ENCODE data around the gene PIK3C2G.
"Not testable (repeated sequence)": the region's sequence is repeated elsewhere in the genome, so short reads cannot be mapped to it uniquely, and the experiment has no call there.

PIK3C2G gene

DNA sequence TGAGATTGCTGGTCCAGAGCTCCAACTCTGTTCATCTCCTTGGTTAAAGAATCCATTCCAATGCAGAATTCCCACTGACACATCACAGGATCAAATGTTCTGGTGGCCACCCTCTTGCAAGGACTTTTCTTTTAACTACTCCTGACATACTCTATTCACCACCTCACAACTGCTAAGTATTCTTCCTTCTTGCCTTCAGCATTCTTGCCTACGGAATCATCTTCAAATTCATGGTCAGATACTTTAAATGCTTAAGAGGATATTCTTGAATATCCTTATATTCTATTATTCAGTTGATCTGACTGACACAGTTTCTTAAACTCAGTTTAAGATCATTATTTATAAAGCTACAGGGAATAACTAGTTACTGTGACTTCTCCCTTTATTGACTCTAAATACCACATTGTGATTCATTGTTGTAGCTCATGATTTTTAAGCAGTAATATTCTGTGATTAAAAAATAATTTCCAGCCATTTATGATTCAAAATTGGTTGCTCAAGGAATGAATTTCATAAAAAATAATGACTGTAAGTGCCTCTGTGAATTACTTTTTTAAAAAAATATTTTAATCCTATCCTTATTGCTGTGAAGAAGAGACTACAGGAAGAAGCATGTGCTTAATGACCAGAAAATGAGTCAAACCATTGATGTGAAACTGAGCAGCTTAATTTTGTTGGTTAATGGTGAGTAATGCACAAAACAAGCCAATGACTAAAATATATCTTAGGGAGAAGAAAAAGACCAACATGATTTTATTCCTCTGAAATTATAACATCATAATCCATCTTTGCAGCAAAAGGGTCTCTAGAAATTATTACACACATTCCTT, 207.1 kb downstream of the PIK3C2G start:
- DNase-seq (ENCODE audit: low spot score) = no peak

DNA sequence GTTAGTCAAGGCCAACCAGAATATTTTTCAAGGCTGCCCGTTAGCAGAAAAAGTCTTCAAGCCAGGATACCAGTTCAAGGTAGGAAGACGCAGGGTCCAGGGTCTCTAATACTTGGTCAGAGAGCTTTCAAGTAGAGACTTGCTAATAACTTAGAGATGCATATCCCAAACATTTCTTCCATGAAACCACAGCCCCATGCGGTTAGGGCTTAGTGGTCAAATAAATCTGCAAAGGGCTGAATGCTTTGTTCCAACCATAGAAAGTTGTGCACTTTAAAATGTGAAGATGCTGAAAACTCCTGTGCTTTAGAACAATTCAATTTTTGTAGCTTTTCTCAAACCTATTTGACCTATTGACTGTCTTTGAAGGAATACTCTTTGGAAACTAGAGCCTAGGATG, 208.9 kb downstream of the PIK3C2G start:
- DNase-seq (ENCODE audit: low spot score) = no peak

DNA sequence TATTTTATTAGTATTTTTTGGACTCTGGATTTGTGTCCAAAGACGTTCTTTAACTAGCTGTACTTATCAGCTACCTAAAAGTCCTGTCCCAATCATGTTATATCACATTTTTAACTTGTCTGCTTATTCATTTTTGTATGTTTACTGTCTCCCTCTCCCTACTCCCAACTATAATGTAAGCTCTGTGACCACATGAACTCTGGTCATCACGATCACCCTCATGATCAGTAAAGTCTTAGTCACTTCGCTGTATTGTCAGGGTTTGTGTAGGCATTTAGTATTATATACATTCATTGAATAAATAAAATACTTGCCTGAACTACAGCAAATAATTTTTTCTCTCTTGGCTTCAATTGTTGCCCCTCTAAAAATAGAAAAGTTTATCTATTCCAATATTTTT, 211.0 kb downstream of the PIK3C2G start:
- DNase-seq (ENCODE audit: low spot score) = no peak

DNA sequence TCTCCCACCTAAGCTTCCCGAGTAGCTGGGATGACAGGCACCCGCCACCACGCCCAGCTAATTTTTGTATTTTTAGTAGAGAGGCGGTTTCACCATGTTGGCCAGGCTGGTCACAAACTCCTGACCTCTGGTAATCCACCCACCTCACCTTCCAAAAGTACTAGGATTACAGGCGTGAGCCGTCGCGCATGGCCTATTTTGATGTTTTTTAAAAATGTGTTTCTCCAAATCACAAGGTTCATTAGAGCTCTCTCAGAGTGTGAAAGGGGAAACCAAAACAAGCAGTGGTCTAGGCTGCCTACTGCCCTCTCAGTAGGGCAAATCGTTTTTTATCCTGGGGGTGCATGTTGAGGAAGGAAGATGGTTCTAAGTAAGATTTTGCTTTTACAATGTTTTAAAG, 211.5 kb downstream of the PIK3C2G start:
- DNase-seq (ENCODE audit: low spot score) = no peak

DNA sequence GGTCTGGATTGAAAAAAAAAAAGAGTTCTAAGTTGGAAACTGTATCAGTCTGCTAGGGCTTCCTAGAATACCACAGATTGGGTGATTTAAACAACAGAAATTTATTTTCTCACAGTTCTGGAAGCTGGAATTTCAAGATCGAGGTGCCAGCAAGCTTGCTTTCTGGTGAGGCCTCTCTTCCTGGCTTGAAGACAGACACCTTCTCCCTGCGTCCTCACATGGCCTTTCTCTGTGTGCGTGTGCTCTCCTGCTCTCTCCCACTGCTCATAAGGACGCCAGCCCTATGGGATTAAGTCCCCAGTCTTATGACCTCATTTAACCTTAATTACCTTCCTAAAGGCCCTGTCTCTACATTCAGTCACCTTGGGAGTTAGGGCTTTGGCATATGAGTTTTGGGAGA, 215.5 kb downstream of the PIK3C2G start:
- DNase-seq (ENCODE audit: low spot score) = no peak

DNA sequence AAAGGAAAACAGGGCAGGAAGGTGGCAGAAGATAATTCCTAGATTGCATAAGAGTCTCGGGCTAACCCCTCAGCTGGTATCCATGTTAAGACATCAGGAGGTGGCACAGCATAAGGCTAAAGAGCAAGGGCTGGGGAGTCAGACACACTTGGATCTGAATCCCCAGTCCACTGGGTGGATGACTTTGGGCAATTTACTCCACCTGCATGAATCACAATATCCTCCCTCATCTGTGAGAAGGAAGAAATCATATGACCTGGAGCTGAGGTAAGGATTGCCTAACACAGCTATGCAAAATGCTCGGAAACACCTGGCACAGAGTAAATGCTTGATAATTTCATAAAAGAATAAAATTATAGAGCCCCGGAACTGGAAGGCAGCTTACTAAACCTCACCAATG, 217.9 kb downstream of the PIK3C2G start:
- DNase-seq (ENCODE audit: low spot score) = no peak

DNA sequence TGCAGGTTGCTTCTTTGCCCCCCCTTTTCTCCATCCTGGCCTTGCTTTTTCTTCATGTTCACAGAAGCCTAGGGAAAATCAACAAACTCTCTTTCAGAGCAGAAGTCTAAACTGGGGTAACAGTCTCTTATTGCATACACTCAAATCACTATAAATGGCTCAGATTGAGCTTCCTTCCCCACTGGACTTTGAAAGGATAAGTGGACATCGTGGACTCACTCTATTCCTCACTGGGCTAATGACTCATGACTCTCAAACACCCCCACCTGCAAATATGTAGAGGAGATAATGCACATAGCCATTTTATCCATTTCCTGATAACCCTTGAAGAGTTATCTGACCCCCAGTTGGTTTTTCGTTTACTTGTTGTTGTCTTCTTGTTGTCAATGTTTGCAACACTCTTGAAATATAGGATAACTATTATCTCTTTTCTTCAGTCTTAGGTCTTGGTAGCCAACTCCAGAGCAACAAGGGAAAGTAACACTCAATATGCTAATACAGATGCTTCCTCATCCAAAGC, 221.3 kb downstream of the PIK3C2G start:
- no peak for DNase-seq (ENCODE audit: low spot score)

DNA sequence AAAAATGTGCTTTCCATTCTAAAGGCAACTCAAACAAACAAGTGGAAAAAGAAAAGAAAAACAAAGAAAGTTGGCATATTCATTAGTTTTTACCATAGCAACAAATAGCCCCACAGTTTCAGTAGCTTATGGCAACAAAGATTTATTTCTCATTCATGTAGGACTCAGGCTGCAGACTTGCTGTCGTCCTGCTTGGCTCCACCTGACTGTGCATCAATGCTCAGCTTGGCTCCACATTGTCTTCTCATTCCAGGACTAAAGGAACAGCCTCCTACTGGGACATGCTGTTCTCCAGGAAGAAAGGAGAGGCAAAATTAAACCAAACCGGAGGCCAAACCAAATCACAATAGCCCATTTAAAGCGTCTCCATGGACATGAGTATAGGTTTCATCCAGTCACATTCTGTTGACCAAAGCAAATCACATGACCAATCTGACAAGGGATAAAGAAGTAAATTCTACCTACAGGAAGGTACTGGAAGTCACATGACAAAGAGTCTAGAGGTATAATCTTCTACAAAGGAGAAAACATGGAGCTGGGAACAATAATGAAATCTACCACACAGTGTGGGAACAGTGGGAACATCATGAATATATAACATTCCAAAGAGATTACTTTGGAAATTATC, 222.5 kb downstream of the PIK3C2G start:
- no peak for DNase-seq (ENCODE audit: low spot score)

DNA sequence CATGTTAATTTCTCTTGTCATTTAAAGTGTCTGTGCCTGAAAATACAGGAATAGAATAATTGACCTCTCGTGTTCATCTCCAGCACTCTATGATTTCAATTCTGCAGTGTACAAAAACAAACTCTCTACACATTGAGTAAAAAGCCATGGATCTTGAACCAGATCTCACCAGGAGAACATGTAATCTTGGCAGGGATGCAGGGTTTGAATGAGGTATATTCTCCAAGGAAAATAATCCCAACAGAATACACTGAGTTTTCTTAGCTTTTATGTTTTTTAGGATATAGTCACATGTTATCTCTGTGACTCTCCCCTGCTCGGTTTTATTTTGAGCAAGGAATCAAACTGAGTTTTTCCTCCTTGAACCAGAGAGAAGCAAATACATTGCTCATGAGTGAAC, 224.7 kb downstream of the PIK3C2G start:
- no peak for DNase-seq (ENCODE audit: low spot score)

DNA sequence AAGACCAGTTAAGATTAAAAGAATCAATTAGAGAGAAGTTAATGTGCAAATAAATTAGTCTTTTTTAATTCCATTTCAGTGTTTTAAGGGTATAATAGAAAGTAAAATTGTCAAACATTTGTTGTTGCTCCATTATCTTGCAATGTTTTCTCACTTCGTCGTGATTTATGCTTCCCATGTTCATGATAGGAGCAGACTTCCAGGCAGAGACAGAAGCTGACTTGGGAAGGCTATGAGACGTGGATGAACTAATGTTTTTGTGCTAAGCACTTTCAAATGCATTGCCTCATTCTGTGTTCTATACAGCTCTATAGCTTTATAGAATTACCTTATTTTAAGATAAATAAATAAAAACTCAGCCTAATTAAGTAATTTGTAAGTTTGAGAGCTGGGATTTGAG, 226.2 kb downstream of the PIK3C2G start:
- no peak for DNase-seq (ENCODE audit: low spot score)

DNA sequence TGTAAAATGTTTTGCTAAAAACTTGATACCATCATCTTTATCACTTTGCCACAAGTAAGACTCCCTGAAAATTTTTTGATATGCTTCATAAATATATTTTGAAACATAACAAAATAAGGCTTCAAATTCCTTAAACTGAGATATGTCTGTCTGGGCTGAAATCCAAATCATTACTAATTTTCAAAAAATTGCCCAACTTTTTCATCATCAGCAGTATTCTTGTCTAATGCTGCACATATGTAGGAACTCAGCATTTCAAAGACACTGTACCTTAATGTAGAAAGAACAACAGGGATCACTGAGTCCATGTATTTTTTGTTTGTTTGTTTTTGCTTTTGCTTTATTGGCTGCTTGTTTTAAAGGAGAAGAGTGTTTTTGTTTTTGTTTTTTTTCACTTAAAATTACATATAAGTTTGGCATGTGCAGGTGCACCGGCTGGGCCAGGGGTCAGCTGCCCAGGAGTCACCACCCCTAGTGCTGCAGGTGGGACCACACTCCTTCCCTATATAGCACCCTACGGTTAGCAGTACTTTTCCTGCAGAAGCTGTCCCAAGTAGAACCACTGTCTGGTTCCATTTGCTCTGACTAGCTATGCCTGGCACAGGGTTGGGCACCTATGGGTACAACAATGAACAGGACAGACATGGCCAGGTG, 231.2 kb downstream of the PIK3C2G start:
- DNase-seq (ENCODE audit: low spot score) = no peak

DNA sequence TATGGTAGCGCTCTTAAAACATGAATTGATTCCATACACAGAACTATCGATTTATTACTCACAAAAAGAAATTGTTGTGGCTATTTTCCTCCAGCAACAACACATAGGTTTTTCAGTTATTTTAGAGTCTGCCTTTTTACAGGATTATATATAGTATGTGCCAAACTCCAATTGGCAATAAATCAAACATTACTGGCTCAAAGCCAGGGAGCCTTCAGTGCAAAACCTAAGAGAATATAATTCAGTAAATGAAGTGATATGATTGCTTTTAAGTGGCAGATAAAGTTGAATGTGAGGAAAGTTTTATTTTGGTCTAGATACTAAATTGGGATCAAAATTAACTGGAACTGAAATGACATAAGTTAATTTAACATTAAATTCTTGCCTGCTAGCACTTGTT, 234.8 kb downstream of the PIK3C2G start:
- no peak for DNase-seq (ENCODE audit: low spot score)

DNA sequence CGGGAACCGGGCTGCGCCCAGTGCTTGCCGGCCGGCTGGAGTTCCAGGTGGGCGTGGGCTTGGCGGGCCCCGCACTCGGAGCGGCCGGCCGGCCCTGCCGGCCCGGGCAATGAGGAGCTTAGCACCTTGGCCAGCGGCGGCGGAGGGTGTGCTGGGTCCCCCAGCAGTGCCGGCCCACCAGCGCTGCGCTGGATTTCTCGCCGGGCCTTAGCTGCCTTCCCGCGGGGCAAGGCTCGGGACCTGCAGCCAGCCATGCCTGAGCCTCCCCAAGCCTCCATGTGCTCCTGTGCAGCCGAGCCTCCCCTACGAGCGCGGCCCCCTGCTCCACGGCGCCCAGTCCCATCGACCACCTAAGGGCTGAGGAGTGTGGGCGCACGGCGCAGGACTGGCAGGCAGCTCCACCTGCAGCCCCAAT, 238.8 kb downstream of the PIK3C2G start:
- not testable (repeated sequence) for DNase-seq (ENCODE audit: low spot score)

DNA sequence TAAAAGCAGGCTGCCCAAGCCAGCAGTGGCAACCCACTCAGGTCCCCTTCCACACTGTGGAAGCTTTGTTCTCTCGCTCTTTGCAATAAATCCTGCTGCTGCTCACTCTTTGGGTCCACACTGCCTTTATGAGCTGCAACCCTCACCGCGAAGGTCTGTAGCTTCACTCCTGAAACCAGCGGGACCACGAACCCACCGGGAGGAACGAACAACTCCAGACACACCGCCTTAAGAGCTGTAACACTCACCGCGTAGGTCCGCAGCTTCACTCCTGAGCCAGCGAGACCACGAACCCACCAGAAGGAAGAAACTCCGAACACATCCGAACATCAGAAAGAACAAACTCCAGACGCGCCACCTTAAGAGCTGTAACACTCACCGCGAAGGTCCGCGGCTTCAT, 239.4 kb downstream of the PIK3C2G start:
- not testable (repeated sequence) for DNase-seq (ENCODE audit: low spot score)

DNA sequence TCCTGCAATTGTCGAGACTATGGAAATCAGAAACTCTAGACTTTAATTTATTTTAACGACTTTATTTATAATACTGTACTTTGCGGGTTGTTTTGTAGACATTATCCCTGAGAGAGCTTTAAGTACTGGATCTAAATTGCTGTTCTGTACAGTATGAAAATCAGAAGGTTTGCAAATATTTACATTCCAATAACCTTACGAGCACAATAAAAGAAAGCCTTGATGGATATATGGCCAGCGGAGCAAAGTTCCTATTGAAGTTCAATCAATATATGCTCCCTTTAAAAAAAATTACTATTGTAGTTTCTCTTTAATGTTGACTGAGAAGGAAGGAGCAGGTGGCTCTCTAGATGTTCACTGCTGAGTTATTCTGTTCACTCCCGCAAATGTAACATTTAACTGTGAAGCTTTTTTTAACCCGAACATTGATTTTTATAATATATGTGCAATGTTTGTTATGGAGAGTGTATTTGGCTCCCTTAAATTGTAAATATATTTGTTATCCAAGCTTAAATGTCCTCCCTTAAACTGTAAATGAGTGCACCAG, 241.2 kb downstream of the PIK3C2G start:
- DNase-seq (ENCODE audit: low spot score) = no peak

DNA sequence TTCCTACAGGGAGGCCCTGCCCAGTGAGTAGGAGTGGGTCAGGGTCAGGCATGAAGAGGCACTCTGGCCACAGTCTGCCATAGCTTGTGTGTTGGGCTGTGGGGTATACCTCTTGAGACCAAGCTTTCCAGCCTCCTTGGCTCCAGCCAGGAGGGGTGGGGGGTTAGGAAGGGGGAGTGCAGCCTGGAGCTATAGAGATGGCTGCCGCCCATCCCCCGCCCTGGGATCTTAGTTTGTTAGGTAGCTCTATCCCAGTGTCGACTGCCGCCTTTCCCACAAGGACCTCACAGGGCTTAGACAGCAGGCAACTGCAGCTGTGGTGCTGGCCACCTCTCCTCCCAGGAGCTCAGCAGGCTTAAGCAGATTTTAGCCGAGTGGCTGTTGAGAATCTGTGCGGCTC, 260.1 kb downstream of the PIK3C2G start:
- DNase-seq (ENCODE audit: low spot score) = no peak

DNA sequence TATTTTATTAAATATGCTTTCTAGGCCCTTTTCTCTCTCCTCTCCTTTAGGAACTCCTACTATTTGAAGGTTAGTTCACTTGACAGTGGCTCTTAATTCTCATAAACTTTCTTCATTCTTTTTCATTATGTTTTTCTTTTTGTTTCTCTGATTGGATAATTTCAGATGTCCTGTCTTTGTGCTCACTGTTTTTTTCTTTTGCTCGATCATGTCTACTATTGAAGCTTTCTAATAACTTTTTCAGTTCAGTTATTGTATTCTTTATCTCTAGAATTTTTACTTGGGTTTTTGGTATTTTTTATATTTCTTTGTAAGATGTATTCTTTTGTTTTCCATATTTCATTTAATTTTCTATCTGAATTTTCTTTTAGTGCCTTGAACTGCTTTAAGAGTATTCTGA, 261.5 kb downstream of the PIK3C2G start:
- no peak for DNase-seq (ENCODE audit: low spot score)

DNA sequence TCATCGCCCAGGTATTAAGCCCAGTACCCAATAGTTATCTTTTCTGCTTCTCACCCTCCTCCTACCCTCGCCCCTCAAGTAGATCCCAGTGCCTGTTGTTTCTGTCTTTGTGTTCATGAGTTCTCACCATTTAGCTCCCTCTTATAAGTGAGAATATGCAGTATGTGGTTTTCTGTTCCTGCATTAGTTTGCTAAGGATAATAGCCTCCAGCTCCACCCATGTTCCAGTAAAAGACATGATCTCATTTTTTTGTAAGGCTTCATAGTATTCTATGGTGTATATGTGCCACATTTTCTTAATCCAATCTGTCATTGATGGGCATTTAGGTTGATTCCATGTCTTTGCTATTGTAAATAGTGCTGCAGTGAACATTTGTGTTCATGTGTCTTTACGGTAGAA, 281.2 kb downstream of the PIK3C2G start:
- DNase-seq (ENCODE audit: low spot score) = not testable (repeated sequence)

DNA sequence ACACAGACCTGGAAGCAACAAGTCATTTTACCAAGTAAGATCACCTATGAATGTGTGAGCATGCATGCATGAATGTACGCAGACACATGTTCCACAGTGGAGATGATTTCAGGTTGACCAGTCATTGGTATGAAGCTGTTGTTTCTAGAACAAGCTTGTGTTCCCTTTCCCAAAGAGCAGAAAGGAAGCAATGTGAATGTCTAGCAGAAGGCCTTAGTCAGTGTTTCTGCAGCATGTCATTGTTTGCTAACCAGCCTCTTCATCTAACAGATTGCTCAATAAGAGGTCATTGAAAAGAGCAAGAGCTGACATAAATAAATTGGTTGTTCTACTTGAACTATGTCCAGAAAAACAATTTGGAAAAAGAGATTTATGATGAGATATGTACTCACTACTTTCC, 285.1 kb downstream of the PIK3C2G start:
- no peak for DNase-seq (ENCODE audit: low spot score)

DNA sequence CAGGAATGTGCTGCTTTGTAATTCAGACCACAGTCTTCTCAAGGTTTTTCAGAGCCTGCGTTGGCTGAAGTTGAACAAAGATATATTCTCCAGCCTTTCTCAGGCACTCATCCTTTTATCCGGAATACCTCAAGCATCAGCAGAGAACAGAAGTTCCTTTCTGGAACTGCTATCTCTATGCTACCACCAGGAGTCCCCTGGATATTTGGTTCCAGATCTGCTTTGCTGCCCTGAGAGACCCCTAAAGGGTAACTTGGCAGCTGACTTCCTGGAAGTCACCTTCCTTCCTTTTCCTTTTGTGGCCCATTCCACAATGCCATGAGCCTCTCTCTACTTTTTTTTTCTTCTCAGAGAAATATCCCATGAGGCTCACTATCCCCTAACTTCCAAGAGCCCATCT, 288.3 kb downstream of the PIK3C2G start:
- no peak for DNase-seq (ENCODE audit: low spot score)

DNA sequence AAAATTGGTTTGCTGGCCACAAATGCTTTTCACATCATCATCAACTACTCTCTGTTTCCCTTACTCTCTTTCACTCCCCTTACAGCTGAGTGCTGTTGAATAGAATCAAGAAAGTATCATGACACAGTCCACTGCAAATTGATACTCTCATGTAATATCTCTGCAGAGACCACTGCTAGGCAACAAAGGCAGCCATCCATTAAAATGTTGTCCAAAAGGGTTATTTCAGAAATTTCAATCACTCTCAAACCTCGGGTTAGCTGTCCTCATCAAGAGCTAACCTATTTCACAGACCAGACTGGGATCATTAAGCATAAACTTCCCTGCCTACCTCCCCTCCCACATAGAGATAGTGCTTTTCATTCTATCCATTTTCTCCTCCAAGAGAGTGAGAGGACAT, 289.8 kb downstream of the PIK3C2G start:
- DNase-seq (ENCODE audit: low spot score) = no peak

DNA sequence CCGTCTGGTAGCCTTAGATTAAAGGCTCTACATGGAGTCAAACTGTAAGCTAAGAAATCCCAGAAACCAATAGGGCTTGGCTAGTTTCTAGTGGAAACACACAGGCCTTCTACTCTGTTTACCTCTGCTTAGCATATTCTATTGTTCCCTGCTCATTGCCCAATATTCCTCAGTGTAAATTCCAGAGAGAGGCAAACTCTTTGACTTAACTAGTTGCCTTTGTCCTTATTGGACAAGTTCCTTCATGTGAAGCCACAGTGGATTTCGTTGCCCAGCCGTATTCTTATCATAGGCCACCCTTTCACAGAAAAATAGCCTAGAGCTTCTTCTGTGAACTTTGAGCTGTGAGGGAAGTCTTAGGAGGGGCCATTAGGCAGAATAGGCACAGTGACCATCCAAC, 290.4 kb downstream of the PIK3C2G start:
- no peak for DNase-seq (ENCODE audit: low spot score)

DNA sequence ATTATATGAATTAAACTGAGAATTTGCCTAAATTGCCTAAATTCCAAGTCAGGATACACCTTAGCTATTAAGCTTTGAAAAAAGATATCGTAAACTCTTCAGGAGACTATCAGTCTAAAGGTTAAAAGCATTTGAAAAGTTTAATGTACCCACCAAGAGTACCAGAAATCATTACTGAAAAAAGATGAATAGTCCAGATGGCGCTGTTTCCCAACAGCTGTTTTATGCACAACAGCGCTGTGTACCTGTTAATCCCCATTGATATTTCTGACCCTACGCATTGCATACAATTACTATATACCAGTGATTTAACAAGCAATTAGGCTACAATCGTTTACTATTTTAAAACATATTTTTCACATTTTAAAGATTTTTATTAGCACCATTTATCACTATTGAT, 291.5 kb downstream of the PIK3C2G start:
- DNase-seq (ENCODE audit: low spot score) = no peak
